Globus pallidus (tissue), 1 donor: ENCODE results near the gene SLC9A3.
"Not testable (repeated sequence)": the region's sequence is repeated elsewhere in the genome, so short reads cannot be mapped to it uniquely, and the experiment has no call there.

Source experiments
- DNase-seq: peaks from one replicate; pipeline ENCODE4 v3.0.0-alpha.2; 2015; ENCODE audit warnings: low spot score

SLC9A3 gene

GRCh38 chr5:474840-475661, 49.2 kb downstream of the SLC9A3 start:
- no peak for DNase-seq

- not testable (repeated sequence) for DNase-seq
Measured at GRCh38 chr5:474232-474839, 49.9 kb downstream of the SLC9A3 start.

GRCh38 chr5:473551-474192, 50.6 kb downstream of the SLC9A3 start:
- DNase-seq: peak; percentile 9

GRCh38 chr5:472656-473550, 51.3 kb downstream of the SLC9A3 start:
- DNase-seq: peak; percentile 83

GRCh38 chr5:472076-472655, 52.1 kb downstream of the SLC9A3 start:
- peak; percentile 20 for DNase-seq

GRCh38 chr5:471750-472058, 52.5 kb downstream of the SLC9A3 start:
- peak; percentile 7 for DNase-seq

GRCh38 chr5:470961-471749, 53.1 kb downstream of the SLC9A3 start:
- DNase-seq: no peak

GRCh38 chr5:469752-470483, 54.3 kb downstream of the SLC9A3 start:
- no peak for DNase-seq

GRCh38 chr5:468401-468800, 55.8 kb downstream of the SLC9A3 start:
- no peak for DNase-seq

GRCh38 chr5:466661-467310, 57.5 kb downstream of the SLC9A3 start:
- no peak for DNase-seq

GRCh38 chr5:465591-466403, 58.5 kb downstream of the SLC9A3 start:
- DNase-seq: no peak

- no peak for DNase-seq
Measured at GRCh38 chr5:464843-465590, 59.2 kb downstream of the SLC9A3 start.

GRCh38 chr5:464446-464842, 59.8 kb downstream of the SLC9A3 start:
- DNase-seq: no peak

GRCh38 chr5:463952-464351, 60.3 kb downstream of the SLC9A3 start:
- no peak for DNase-seq

GRCh38 chr5:463301-463700, 60.9 kb downstream of the SLC9A3 start:
- no peak for DNase-seq

- DNase-seq: no peak
Measured at GRCh38 chr5:462051-462481, 62.2 kb downstream of the SLC9A3 start.

- no peak for DNase-seq
Measured at GRCh38 chr5:460273-460625, 64.0 kb downstream of the SLC9A3 start.

GRCh38 chr5:459562-460272, 64.5 kb downstream of the SLC9A3 start:
- no peak for DNase-seq
